HL-60 (cell line): ENCODE results near the gene PLEKHG4B.

Experiments used
- GABPA ChIP-seq: IDR thresholded peaks from 2 replicates; pipeline ENCODE4 v1.6.1; 2012; ENCODE audit warnings: low read depth
- POLR2AphosphoS5 ChIP-seq: IDR thresholded peaks from 2 replicates; pipeline ENCODE4 v1.6.1; 2012; ENCODE audit warnings: low read depth
- REST ChIP-seq: IDR thresholded peaks from 2 replicates; pipeline ENCODE4 v1.6.1; 2012; ENCODE audit warnings: low read depth; ENCODE audit not compliant: insufficient replicate concordance
- TF ChIP-seq, protein P1 (sequence below): IDR thresholded peaks from one replicate; pipeline ENCODE4 v1.5.1; 2011; ENCODE audit warnings: low read length, control low read depth, inconsistent platforms; ENCODE audit not compliant: insufficient read depth

- TF ChIP-seq, protein P1, sequence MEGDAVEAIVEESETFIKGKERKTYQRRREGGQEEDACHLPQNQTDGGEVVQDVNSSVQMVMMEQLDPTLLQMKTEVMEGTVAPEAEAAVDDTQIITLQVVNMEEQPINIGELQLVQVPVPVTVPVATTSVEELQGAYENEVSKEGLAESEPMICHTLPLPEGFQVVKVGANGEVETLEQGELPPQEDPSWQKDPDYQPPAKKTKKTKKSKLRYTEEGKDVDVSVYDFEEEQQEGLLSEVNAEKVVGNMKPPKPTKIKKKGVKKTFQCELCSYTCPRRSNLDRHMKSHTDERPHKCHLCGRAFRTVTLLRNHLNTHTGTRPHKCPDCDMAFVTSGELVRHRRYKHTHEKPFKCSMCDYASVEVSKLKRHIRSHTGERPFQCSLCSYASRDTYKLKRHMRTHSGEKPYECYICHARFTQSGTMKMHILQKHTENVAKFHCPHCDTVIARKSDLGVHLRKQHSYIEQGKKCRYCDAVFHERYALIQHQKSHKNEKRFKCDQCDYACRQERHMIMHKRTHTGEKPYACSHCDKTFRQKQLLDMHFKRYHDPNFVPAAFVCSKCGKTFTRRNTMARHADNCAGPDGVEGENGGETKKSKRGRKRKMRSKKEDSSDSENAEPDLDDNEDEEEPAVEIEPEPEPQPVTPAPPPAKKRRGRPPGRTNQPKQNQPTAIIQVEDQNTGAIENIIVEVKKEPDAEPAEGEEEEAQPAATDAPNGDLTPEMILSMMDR: no peak
- no peak for TF ChIP-seq POLR2AphosphoS5
- TF ChIP-seq REST: no peak
- no peak for TF ChIP-seq GABPA
These were observed 38.7 kb downstream of the PLEKHG4B start for GRCh38 chr5:130601-131131.
